Measurements from ENCODE around the gene RSBN1.
A peak's percentile ranks its signal among the peaks of the same experiment; 100 is the strongest.

RSBN1 gene

DNA sequence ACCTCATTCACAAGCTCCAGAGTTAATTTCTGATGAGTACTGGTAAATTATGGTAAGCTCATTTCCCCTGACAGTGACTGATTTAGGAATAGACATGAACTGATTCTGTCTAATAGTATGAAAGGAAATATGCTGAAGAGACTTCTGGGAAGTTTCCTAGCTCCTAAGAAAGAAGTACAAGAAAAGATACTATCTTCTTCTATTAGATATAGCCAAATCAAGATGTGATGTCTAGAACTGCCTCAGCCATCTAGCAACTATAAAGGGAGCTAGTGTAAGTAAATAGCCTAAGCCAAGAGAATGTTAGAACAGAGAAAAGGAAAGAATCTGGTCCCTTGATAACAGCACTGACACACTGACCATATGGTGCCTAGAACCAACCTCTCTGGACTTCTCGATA is 42.2 kb downstream of the RSBN1 start:
- Histone ChIP-seq H3K27me3 (ENCODE audit: control insufficient read depth, insufficient read depth, low read length) (no peaks in the 10 kb centered on the region), H3K4me1 (ENCODE audit: control insufficient read depth, low read depth, low read length) (peaks cover 51% of the 10 kb centered on the region), H3K4me3 (ENCODE audit: low read length) (no peak overlapping the region), H3K27ac (ENCODE audit: low read length) (no peak overlapping the region), H3K36me3 (ENCODE audit: control insufficient read depth, low read depth, low read length) (peaks cover 18% of the 10 kb centered on the region), H3K9ac (ENCODE audit: low read length) (no peak overlapping the region), H3K9me3 (ENCODE audit: control insufficient read depth, low read depth, low read length) (no peaks in the 10 kb centered on the region)

DNA sequence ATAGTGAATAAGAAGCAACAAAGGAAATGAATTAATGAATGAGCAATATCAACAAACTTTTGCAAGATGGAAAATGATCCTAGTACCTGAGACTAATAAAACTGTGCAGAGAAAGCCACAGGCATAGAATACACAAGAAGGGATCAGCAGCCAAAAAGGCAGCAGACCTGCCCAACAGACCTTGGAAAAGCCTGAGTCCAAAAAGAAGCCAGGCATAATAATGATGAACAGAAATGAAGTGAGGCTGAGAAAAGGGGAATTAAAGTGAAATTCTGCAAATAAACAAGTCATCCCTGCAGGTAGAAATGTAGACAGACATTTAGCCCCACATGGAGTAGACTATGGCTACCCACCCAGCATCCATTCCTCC is 42.7 kb downstream of the RSBN1 start:
- Histone ChIP-seq H3K36me3 (ENCODE audit: control insufficient read depth, low read depth, low read length) (peaks cover 21% of the 10 kb centered on the region), H3K4me3 (ENCODE audit: low read length) (no peak overlapping the region), H3K9ac (ENCODE audit: low read length) (no peak overlapping the region), H3K9me3 (ENCODE audit: control insufficient read depth, low read depth, low read length) (no peaks in the 10 kb centered on the region), H3K27ac (ENCODE audit: low read length) (peak overlapping the region; percentile 47), H3K27me3 (ENCODE audit: control insufficient read depth, insufficient read depth, low read length) (no peaks in the 10 kb centered on the region), H3K4me1 (ENCODE audit: control insufficient read depth, low read depth, low read length) (peaks cover 51% of the 10 kb centered on the region)

DNA sequence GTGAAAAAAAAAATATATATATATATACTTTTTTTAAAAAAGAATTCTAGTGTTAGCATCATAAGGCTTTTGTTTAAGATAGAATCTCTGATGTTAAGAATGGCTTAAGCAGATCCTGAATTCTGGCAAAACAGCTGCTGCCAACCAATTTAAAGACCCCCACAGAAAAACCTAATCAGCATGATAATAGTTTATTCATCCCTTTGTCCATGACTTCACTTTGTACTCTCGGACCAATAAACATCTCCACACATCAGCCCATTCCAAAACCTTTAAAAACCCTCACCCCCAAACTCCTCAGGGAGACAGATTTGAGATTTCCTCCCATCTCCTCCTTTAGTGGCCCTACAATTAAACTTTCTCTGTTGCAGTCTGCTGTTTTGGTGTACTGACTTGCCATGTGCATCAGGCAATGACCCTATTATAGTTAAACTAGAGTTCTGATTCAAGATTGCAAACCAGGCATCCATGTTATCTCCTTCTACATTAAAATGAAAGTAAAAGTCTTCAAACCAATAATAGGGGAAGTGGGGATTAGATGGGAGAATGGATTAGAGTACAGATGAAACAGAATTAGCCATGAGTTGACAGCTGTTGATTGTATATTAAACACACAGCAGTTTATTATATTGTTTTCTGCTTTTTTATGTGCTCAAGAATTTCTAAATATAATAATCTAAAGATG is 43.2 kb downstream of the RSBN1 start:
- Histone ChIP-seq H3K36me3 (ENCODE audit: control insufficient read depth, low read depth, low read length) (peaks cover 22% of the 10 kb centered on the region), H3K9ac (ENCODE audit: low read length) (no peak overlapping the region), H3K27me3 (ENCODE audit: control insufficient read depth, insufficient read depth, low read length) (no peaks in the 10 kb centered on the region), H3K4me1 (ENCODE audit: control insufficient read depth, low read depth, low read length) (peaks cover 51% of the 10 kb centered on the region), H3K4me3 (ENCODE audit: low read length) (peak overlapping the region; percentile 14), H3K9me3 (ENCODE audit: control insufficient read depth, low read depth, low read length) (no peaks in the 10 kb centered on the region), H3K27ac (ENCODE audit: low read length) (peak overlapping the region; percentile 47)

DNA sequence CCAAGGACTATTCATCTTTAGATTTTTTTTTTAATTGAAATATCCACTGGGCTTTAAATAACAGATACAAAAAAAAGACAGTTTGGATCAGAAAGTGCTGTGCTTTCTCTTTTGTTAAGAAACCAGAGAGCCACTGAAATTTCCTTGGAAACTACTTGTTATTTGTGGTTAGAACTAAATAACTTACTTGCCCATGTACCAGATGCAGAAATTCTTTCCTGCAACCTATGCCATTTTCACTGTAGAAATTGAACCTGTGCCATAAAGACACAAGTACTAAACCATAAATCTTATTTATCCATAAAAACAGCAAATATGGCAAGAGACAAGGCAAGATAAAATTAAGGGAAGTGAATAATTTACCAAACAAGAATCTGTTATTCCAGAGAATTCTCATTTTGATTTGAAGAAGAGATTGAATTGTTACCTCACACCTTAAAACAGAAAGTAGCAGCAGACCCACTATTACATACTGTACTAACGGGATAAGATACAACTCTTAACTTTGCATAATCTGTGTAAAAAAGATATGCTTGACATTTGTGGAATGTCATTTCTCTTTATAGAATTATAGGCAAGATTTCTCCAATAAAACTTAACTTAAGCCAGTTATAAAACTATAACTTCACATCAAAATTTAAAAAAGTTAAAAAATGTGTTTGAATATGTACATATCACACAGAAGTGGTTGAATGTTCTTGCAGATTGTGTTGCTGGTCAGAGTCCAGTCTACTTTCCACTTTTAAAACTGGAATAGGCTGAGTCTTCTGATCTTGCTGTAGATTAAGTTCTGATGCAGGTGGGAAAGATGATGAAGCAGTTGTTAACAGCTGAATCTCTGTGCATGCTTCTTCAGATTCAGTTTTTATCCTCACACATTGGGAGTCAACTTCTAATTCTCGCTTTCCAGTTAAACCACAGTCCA is 46.7 kb downstream of the RSBN1 start:
- H3K27ac ChIP-seq (ENCODE audit: low read length), result no peak overlapping the region
- H3K9ac ChIP-seq (ENCODE audit: low read length), result no peak overlapping the region
- H3K36me3 ChIP-seq (ENCODE audit: control insufficient read depth, low read depth, low read length), result peaks cover 22% of the 10 kb centered on the region

DNA sequence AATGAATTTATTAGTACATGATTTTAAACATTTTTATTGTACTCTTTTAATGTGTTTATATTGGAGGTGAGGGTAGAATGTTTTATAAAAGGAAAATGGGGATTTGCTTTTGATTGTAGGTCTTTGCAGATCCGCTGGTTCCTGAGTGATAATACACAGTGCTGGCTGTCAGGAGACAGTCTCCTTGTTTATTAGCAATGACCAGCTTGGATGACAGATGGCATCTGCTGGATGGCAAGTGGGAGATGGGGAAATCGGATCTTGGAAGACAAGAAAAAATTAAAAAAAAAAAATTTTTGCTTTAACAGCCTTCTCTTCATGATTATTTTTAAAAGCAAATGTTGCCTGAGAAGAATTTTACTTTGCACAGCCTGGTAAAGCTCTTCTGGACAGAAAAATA is 48.6 kb downstream of the RSBN1 start:
- peaks cover 22% of the 10 kb centered on the region for H3K36me3 ChIP-seq (ENCODE audit: control insufficient read depth, low read depth, low read length)

More for the DNA sequence above, 46.7 kb downstream of the RSBN1 start:
- peaks cover 37% of the 10 kb centered on the region for H3K4me1 ChIP-seq (ENCODE audit: control insufficient read depth, low read depth, low read length)
- no peak overlapping the region for H3K4me3 ChIP-seq (ENCODE audit: low read length)
- no peaks in the 10 kb centered on the region for H3K27me3 ChIP-seq (ENCODE audit: control insufficient read depth, insufficient read depth, low read length)
- no peaks in the 10 kb centered on the region for H3K9me3 ChIP-seq (ENCODE audit: control insufficient read depth, low read depth, low read length)

DNA sequence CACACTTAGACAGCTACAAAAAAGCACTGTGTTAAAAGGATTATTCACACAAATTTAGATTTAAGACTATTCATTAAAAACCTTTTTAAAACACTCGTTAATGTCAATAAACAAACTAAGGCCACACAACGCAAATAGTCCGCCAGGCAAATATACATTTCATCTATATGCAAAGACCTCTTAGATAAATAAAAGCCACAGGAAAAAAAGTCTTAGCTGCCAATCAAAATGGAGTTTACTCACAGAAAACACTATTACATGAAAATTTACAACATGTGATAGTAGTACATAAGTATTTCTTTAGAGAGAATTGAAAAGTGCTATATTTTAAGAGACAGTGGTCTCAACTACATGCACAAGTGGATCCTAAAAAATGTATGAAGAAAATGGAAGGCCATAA is 50.3 kb downstream of the RSBN1 start:
- Histone ChIP-seq H3K9me3 (ENCODE audit: control insufficient read depth, low read depth, low read length) (no peaks in the 10 kb centered on the region), H3K36me3 (ENCODE audit: control insufficient read depth, low read depth, low read length) (peaks cover 15% of the 10 kb centered on the region), H3K27ac (ENCODE audit: low read length) (no peak overlapping the region), H3K4me1 (ENCODE audit: control insufficient read depth, low read depth, low read length) (peaks cover 18% of the 10 kb centered on the region), H3K4me3 (ENCODE audit: low read length) (no peak overlapping the region), H3K27me3 (ENCODE audit: control insufficient read depth, insufficient read depth, low read length) (no peaks in the 10 kb centered on the region), H3K9ac (ENCODE audit: low read length) (no peak overlapping the region)

More for the DNA sequence above, 48.6 kb downstream of the RSBN1 start:
- Histone ChIP-seq H3K9me3 (ENCODE audit: control insufficient read depth, low read depth, low read length) (no peaks in the 10 kb centered on the region), H3K9ac (ENCODE audit: low read length) (no peak overlapping the region), H3K27me3 (ENCODE audit: control insufficient read depth, insufficient read depth, low read length) (no peaks in the 10 kb centered on the region), H3K4me3 (ENCODE audit: low read length) (no peak overlapping the region), H3K27ac (ENCODE audit: low read length) (no peak overlapping the region), H3K4me1 (ENCODE audit: control insufficient read depth, low read depth, low read length) (peaks cover 27% of the 10 kb centered on the region)

DNA sequence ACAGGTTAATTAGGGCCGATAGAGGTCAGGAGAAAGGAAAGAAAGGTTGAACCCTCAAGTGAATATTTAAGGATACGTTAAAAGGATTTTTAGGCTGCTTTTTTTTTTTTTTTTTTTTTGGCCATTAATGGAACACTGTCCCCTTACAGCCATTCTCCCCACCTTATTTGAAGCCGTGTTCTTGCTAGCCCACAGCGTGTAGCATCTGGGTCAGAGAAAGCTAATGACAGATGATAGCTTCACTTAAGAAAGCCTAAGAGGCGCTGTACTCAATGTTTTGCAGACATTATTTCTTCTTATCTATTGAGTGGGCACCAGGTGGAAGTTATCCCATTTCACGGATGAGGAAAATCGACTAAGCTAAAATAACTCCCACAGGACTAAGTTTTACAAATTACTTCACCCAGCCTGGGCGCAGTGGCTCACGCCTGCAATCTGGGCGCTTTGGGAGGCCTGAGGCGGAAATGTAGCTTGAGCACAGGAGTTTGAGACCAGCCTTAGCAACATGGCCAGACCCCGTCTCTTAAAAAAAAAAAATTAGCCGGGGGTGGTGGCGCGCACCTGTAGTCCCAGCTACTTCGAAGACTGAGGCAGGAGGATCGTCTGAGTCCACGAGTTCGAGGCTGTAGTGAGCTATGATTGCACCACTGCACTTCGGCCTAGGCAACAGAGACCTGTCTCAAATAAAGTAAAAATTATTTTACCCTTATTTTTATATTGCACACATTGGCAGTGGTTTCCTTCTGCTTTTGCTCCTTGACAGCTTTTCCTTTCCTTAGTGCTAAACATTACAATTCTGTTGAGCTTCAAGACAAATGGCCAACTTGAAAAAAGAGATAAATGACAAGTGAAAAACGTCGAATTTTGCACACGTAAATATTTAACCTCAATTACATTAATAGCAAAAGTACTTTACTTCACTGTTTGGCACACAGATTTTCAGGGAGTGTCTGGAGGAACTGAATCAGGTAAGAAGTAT is 51.9 kb downstream of the RSBN1 start:
- peak overlapping the region; percentile 99 for H3K27ac ChIP-seq (ENCODE audit: low read length)
- peak overlapping the region; percentile 95 for H3K9ac ChIP-seq (ENCODE audit: low read length)

DNA sequence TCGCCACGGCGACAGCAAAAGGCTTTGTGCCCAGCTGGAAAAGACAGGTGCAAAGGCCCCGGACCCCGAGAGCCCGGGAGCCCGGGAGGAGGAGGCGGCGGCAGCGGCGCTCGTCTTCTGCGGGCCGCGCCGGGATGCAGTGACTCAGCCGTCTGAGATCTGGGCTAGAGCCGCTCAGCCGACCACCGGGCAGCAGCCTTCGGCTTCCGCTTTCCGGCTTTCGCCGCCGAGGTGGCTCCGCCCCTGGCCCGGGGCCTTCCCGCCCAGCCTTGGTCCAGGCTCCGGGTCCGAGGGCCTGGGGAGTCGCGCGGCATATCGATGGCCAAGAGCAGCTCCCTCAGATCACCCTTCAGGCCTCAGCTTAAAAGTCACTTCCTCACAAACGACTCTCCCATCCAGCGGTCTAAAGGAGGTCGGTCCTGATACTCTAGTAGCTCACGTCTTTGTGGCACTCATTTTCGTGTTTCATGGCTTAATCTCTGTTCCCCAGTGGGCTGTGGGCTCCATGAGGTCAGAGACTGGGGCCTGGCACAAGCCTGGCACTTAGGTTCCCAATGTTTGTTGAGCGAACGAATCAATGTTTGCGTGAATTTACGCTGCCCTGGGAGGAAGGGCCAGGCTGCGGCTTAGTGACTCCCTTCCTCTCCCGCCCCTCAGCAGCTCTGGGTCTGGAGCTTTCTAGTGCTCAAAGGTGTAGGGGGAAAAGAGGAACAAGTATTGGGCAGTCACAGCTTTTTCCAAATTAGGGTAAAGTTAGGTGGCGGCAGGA is 52.8 kb downstream of the RSBN1 start, which contains the start of gene PHTF1:
TSS of gene PHTF1 (minus strand) at position 154 of the 769 bp plus-strand sequence. CDS start 783 bp downstream, outside the sequence.
- Histone ChIP-seq H3K9ac (ENCODE audit: low read length) (peak within 1 kb of the TSS; percentile 95), H3K4me3 (ENCODE audit: low read length) (peak within 1 kb of the TSS; percentile 97), H3K27me3 (ENCODE audit: control insufficient read depth, insufficient read depth, low read length) (no peaks in the 10 kb centered on the region), H3K9me3 (ENCODE audit: control insufficient read depth, low read depth, low read length) (no peaks in the 10 kb centered on the region), H3K36me3 (ENCODE audit: control insufficient read depth, low read depth, low read length) (peaks cover 8% of the 10 kb centered on the region), H3K27ac (ENCODE audit: low read length) (peak within 1 kb of the TSS; percentile 99), H3K4me1 (ENCODE audit: control insufficient read depth, low read depth, low read length) (peaks cover 14% of the 10 kb centered on the region)

More for the DNA sequence above, 51.9 kb downstream of the RSBN1 start:
- Histone ChIP-seq H3K4me3 (ENCODE audit: low read length) (peak overlapping the region; percentile 97), H3K4me1 (ENCODE audit: control insufficient read depth, low read depth, low read length) (peaks cover 14% of the 10 kb centered on the region), H3K9me3 (ENCODE audit: control insufficient read depth, low read depth, low read length) (no peaks in the 10 kb centered on the region), H3K36me3 (ENCODE audit: control insufficient read depth, low read depth, low read length) (peaks cover 11% of the 10 kb centered on the region), H3K27me3 (ENCODE audit: control insufficient read depth, insufficient read depth, low read length) (no peaks in the 10 kb centered on the region)

DNA sequence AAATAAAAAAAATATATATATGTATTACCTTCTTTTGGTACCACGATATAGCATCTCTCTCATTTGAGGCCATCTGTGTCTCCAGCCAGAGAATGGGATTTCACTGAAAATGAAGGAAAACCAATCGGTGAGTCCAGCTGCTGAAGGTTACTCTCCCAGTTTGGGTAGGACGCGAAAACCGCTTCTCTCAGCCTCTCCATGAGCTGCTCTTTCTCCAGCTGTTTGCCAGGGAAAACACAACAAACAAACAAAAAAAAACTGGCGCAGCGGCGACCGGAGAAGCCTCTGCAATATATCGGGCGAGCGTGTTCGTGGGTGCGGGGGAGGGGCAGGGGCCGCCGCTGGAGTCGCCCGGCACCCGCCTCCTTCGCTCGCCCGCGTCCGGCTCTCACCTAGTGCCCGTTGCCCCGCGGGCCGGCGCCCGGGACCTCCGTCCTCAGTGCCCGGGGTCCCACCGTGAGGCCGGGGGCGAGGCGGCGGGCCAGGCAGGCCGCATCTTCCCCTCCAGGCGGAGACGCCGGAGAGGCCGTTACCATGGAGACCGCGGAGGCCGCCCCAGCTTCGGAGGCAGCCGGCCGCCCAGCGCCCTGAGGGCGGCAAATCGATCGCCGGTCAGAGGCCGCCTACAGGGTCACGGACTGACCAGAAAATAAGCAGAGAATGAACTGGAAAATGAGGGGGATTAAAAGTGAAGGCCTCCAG is 53.5 kb downstream of the RSBN1 start:
- Histone ChIP-seq H3K4me3 (ENCODE audit: low read length) (peak overlapping the region; percentile 97), H3K9me3 (ENCODE audit: control insufficient read depth, low read depth, low read length) (no peaks in the 10 kb centered on the region), H3K4me1 (ENCODE audit: control insufficient read depth, low read depth, low read length) (peaks cover 14% of the 10 kb centered on the region), H3K27me3 (ENCODE audit: control insufficient read depth, insufficient read depth, low read length) (no peaks in the 10 kb centered on the region), H3K36me3 (ENCODE audit: control insufficient read depth, low read depth, low read length) (peaks cover 7% of the 10 kb centered on the region), H3K27ac (ENCODE audit: low read length) (peak overlapping the region; percentile 84), H3K9ac (ENCODE audit: low read length) (peak overlapping the region; percentile 95)

DNA sequence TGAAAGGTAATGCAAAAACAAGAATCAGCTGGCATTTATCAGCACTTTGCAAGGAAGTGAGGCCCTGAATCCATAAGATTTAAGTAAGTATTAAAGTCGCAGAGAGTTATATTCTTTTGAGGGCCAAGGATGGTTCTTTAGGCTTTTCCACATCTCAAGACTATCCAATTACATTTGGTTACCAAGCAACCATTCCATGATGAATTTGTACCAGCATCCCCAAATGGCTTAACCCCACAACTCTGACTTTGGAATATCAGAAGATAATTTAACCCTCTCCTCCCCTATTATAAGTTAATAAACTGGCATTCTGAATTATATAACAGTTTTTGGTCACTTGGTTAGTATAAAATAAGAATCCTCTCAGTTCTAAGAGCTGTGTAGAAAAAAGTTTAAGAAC is 55.8 kb downstream of the RSBN1 start:
- H3K27me3 ChIP-seq (ENCODE audit: control insufficient read depth, insufficient read depth, low read length), result no peaks in the 10 kb centered on the region
- no peak overlapping the region for H3K9ac ChIP-seq (ENCODE audit: low read length)
- peaks cover 14% of the 10 kb centered on the region for H3K4me1 ChIP-seq (ENCODE audit: control insufficient read depth, low read depth, low read length)
- no peak overlapping the region for H3K27ac ChIP-seq (ENCODE audit: low read length)
- H3K4me3 ChIP-seq (ENCODE audit: low read length), result no peak overlapping the region
- H3K9me3 ChIP-seq (ENCODE audit: control insufficient read depth, low read depth, low read length), result no peaks in the 10 kb centered on the region
- peaks cover 12% of the 10 kb centered on the region for H3K36me3 ChIP-seq (ENCODE audit: control insufficient read depth, low read depth, low read length)

Data from iPS-18a (cell line).